Gastrocnemius medialis (tissue), 4 donors: ENCODE data around the gene SSTR3.

Experiments used
- POLR2A ChIP-seq, 2 donors: fragments of 450-650 bp; IDR thresholded peaks; one replicate each; pipeline ENCODE4 v1.6.1; 2017; ENCODE audit warnings: antibody characterized with exemption in 2 of 2, mild to moderate bottlenecking in 2 of 2, moderate library complexity in 2 of 2
- TF ChIP-seq, protein P1 (sequence below), 5 experiments: fragments of 450-650 bp in 3 of 5; fragments of 200-600 bp in 2 of 5; sonication (generic) in 2 of 5; IDR thresholded peaks in 4 of 5; conservative IDR thresholded peaks in 1 of 5; 1 replicate in 4 of 5; 2 replicates in 1 of 5; pipeline ENCODE4 v1.5.1; 2016 to 2019; ENCODE audit warnings: antibody characterized with exemption in 5 of 5, mild to moderate bottlenecking in 3 of 5, moderate library complexity in 3 of 5

DNA sequence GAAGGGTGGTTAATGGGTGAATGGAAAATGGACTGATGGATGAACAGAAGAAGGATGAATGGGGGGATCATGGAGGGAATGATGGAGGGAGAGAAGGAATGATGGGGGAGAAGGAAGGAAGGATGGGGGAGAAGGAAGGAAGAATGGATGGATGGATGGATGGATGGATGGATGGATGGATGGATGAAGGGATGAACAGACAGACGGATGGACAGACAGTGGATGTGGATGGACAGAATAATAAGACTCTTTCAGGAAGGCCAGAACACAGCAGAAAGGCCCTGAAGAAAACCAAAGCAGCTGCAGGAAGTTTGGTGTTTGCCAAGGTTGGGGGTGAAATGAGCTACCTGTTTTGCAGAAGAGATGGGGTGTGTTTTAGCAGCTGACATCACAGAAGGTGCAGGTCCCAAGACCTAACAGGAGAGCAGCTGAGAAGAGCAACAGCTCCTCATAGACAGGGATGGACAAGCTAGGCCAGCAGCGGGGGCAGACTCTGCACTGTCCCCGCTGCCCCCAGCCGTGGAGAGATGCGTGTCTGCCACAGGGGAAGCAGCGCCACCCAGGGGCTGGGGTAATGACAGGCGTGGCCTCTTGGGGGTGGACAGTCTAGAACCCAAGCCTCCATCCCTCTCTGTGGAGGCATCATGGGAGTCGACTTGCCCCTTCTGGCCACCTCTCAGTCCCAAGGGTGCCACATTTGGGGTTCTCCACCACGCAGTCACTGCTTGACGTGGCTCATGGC is 42.2 kb downstream of the SSTR3 start:
- TF ChIP-seq, protein P1, sequence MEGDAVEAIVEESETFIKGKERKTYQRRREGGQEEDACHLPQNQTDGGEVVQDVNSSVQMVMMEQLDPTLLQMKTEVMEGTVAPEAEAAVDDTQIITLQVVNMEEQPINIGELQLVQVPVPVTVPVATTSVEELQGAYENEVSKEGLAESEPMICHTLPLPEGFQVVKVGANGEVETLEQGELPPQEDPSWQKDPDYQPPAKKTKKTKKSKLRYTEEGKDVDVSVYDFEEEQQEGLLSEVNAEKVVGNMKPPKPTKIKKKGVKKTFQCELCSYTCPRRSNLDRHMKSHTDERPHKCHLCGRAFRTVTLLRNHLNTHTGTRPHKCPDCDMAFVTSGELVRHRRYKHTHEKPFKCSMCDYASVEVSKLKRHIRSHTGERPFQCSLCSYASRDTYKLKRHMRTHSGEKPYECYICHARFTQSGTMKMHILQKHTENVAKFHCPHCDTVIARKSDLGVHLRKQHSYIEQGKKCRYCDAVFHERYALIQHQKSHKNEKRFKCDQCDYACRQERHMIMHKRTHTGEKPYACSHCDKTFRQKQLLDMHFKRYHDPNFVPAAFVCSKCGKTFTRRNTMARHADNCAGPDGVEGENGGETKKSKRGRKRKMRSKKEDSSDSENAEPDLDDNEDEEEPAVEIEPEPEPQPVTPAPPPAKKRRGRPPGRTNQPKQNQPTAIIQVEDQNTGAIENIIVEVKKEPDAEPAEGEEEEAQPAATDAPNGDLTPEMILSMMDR (IDR thresholded peaks at IDR 0.05 in 4 of 5, conservative IDR thresholded peaks at IDR 0.05 in 1 of 5): no peak
- TF ChIP-seq POLR2A (IDR thresholded peaks at IDR 0.05): no peak
